ENCODE data around the gene LINC00237.

GRCh38 chr20:21100578-21101452 is 5.3 kb downstream of the LINC00237 start:
- TF ChIP-seq CTCF (IDR thresholded peaks at IDR 0.05) (no peak), POLR2A (IDR thresholded peaks at IDR 0.05) (no peak)

All from adrenal gland (tissue), 5 donors.